ENCODE measurements around the gene NAT8L.

Gene NAT8L

GRCh38 chr4:2116687-2117400 is 57.7 kb downstream of the NAT8L start:
- Histone ChIP-seq H3K4me3 (ENCODE audit: low read depth in 1 of 2, low read length in 2 of 2) (no peak overlapping the region), H3K9ac (ENCODE audit: low read length) (no peak overlapping the region), H3K9me3 (ENCODE audit: low read length) (no peaks in the 10 kb centered on the region), H3K36me3 (ENCODE audit: insufficient read depth, low read length) (no peaks in the 10 kb centered on the region), H3K27ac (ENCODE audit: low read depth, low read length) (no peak overlapping the region), H3K27me3 (ENCODE audit: control insufficient read depth in 1 of 2, insufficient read depth in 2 of 2, low read length in 2 of 2) (no peaks in the 10 kb centered on the region), H3K4me1 (ENCODE audit: insufficient read depth, low read length) (no peaks in the 10 kb centered on the region)
